ENCODE measurements around the gene GTF2IRD1. TPM values are rescaled to one million over a fixed set of nuclear protein-coding genes. Genes with fewer than 3 reads are reported as not detected.

The GTF2IRD1 gene
- total RNA-seq, 4 donors from 2014 or later: 6.0 to 12.7 (median 10.2) TPM

- TF ChIP-seq CTCF (IDR thresholded peaks at IDR 0.05; ENCODE audit: low read depth): no peak
Measured at GRCh38 chr7:74420006-74420405, 33.7 kb upstream of the GTF2IRD1 start.

- TF ChIP-seq CTCF (IDR thresholded peaks at IDR 0.05; ENCODE audit: low read depth): no peak
Measured at GRCh38 chr7:74424291-74424880, 29.3 kb upstream of the GTF2IRD1 start.

- no peak for TF ChIP-seq CTCF (IDR thresholded peaks at IDR 0.05; ENCODE audit: low read depth)
Measured at GRCh38 chr7:74428023-74428422, 25.7 kb upstream of the GTF2IRD1 start.

GRCh38 chr7:74429153-74429747, 24.5 kb upstream of the GTF2IRD1 start:
- no peak for TF ChIP-seq CTCF (IDR thresholded peaks at IDR 0.05; ENCODE audit: low read depth)

- TF ChIP-seq CTCF (IDR thresholded peaks at IDR 0.05; ENCODE audit: low read depth): no peak
Measured at GRCh38 chr7:74430961-74431466, 22.7 kb upstream of the GTF2IRD1 start.

GRCh38 chr7:74438327-74438726, 15.4 kb upstream of the GTF2IRD1 start:
- TF ChIP-seq CTCF (IDR thresholded peaks at IDR 0.05; ENCODE audit: low read depth): no peak

- no peak for TF ChIP-seq CTCF (IDR thresholded peaks at IDR 0.05; ENCODE audit: low read depth)
Measured at GRCh38 chr7:74439541-74439940, 14.2 kb upstream of the GTF2IRD1 start.
